Ishikawa (cell line): Measurements from ENCODE around the gene SCN10A.

ENCODE experiments used
- CEBPB ChIP-seq: IDR thresholded peaks from 2 replicates; pipeline ENCODE4 v1.6.1; 2012
- EP300 ChIP-seq: IDR thresholded peaks from 2 replicates; pipeline ENCODE4 v1.6.1; 2012; ENCODE audit warnings: borderline replicate concordance
- FOXM1 ChIP-seq: IDR thresholded peaks from 2 replicates; pipeline ENCODE4 v1.6.1; 2012; ENCODE audit warnings: low read depth, borderline replicate concordance
- NFIC ChIP-seq: IDR thresholded peaks from 2 replicates; pipeline ENCODE4 v1.6.1; 2012
- RAD21 ChIP-seq: IDR thresholded peaks from 2 replicates; pipeline ENCODE4 v1.6.1; 2012; ENCODE audit warnings: low read depth
- TAF1 ChIP-seq: IDR thresholded peaks from 2 replicates; pipeline ENCODE4 v1.6.1; 2012; ENCODE audit warnings: low read depth, mild to moderate bottlenecking
- TEAD4 ChIP-seq: IDR thresholded peaks from 2 replicates; pipeline ENCODE4 v1.6.1; 2012
- YY1 ChIP-seq: IDR thresholded peaks from 2 replicates; pipeline ENCODE4 v1.6.1; 2012; ENCODE audit warnings: low read depth
- ZBTB7A ChIP-seq: IDR thresholded peaks from 2 replicates; pipeline ENCODE4 v1.6.1; 2012; ENCODE audit warnings: low read depth
- TF ChIP-seq, protein P1 (sequence below): IDR thresholded peaks from 2 replicates; pipeline ENCODE4 v1.6.1; 2012
- TF ChIP-seq, protein P2 (sequence below): IDR thresholded peaks from 2 replicates; pipeline ENCODE4 v1.6.1; 2012; ENCODE audit warnings: low read depth, mild to moderate bottlenecking
- TF ChIP-seq, protein P3 (sequence below): IDR thresholded peaks from 2 replicates; pipeline ENCODE4 v1.6.1; 2012

DNA sequence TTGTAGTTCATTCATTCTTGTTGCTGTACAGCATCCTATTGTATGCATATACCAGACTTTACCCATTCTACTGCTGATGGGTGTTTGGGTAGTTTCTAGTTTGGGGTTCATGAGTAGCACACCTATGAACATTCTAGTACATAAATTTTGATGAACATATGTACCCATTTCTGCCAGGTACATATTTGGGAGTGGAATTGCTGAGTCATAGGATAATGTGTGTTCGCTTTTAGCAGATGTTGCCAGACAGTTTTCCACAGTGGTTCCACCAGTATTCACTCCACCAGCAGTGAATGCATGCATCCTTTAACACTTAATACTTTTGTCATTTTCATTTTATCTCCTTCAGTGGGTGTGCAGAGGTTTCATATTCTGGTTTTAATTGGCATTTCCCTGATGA is 163.1 kb downstream of the SCN10A start:
- TF ChIP-seq CEBPB, result no peak
- TF ChIP-seq, protein P1, sequence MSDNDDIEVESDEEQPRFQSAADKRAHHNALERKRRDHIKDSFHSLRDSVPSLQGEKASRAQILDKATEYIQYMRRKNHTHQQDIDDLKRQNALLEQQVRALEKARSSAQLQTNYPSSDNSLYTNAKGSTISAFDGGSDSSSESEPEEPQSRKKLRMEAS, result no peak
- TF ChIP-seq YY1, result no peak
- TF ChIP-seq TEAD4, result no peak
- TF ChIP-seq RAD21, result no peak
- no peak for TF ChIP-seq ZBTB7A
- no peak for TF ChIP-seq TAF1
- no peak for TF ChIP-seq FOXM1
- TF ChIP-seq, protein P2, sequence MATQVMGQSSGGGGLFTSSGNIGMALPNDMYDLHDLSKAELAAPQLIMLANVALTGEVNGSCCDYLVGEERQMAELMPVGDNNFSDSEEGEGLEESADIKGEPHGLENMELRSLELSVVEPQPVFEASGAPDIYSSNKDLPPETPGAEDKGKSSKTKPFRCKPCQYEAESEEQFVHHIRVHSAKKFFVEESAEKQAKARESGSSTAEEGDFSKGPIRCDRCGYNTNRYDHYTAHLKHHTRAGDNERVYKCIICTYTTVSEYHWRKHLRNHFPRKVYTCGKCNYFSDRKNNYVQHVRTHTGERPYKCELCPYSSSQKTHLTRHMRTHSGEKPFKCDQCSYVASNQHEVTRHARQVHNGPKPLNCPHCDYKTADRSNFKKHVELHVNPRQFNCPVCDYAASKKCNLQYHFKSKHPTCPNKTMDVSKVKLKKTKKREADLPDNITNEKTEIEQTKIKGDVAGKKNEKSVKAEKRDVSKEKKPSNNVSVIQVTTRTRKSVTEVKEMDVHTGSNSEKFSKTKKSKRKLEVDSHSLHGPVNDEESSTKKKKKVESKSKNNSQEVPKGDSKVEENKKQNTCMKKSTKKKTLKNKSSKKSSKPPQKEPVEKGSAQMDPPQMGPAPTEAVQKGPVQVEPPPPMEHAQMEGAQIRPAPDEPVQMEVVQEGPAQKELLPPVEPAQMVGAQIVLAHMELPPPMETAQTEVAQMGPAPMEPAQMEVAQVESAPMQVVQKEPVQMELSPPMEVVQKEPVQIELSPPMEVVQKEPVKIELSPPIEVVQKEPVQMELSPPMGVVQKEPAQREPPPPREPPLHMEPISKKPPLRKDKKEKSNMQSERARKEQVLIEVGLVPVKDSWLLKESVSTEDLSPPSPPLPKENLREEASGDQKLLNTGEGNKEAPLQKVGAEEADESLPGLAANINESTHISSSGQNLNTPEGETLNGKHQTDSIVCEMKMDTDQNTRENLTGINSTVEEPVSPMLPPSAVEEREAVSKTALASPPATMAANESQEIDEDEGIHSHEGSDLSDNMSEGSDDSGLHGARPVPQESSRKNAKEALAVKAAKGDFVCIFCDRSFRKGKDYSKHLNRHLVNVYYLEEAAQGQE, result no peak
- no peak for TF ChIP-seq EP300
- TF ChIP-seq NFIC, result no peak
- TF ChIP-seq, protein P3, sequence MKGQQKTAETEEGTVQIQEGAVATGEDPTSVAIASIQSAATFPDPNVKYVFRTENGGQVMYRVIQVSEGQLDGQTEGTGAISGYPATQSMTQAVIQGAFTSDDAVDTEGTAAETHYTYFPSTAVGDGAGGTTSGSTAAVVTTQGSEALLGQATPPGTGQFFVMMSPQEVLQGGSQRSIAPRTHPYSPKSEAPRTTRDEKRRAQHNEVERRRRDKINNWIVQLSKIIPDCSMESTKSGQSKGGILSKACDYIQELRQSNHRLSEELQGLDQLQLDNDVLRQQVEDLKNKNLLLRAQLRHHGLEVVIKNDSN, result no peak
